ENCODE data around the gene DCP1B. TPM values are rescaled to one million over a fixed set of nuclear protein-coding genes. Genes with fewer than 3 reads are reported as not detected.

DCP1B gene
- polyA plus RNA-seq, 1 donor from 2014 or later = 12.5 TPM

DNA sequence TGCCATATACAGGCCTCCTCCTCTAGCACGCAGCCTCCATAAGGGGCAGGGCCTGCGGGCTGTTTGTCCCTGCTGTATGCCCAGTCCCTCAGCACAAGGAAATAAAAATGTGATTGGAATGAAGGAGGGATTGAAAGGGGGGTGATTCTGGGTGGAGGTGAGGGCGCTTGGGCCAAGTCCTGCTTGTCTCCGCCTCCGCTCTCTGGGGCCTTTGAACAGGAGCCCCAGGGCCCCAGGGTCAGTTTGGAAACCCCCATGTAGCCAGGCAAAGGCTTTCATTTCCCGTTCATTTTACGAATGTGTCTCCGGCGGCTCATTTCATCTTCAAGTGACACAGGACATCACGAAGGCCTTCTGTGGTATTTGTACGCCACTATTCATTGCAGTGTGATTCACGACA, 81.3 kb downstream of the DCP1B start:
- Histone ChIP-seq H3K79me2 (replicated peaks; ENCODE audit: insufficient read depth, low read length) (no peaks in the 10 kb centered on the region), H3K9me2 (ENCODE audit: insufficient read depth, low read length) (no peaks in the 10 kb centered on the region), H3K9me3 (ENCODE audit: low read length) (no peaks in the 10 kb centered on the region), H3K36me3 (ENCODE audit: insufficient read depth, low read length) (no peaks in the 10 kb centered on the region), H4K20me1 (ENCODE audit: insufficient read depth) (no peaks in the 10 kb centered on the region), H3K9ac (ENCODE audit: low read length) (no peak overlapping the region), H3K4me3 (ENCODE audit: low read length) (no peak overlapping the region), H2AFZ (ENCODE audit: low read depth, low read length) (no peak overlapping the region), H3K27me3 (ENCODE audit: insufficient read depth, low read depth, low read length) (no peaks in the 10 kb centered on the region), H3K4me2 (ENCODE audit: low read length) (no peak overlapping the region), H3K27ac (ENCODE audit: low read length) (no peak overlapping the region), H3F3A (ENCODE audit: insufficient read depth, low read length, poor library complexity, severe bottlenecking) (no peaks in the 10 kb centered on the region)
- TF ChIP-seq MXI1 (conservative IDR thresholded peaks at IDR 0.05; ENCODE audit: poor library complexity, severe bottlenecking) = no peak

- H4K20me1 ChIP-seq (ENCODE audit: insufficient read depth) = no peaks in the 10 kb centered on the region
- TF ChIP-seq MXI1 (conservative IDR thresholded peaks at IDR 0.05; ENCODE audit: poor library complexity, severe bottlenecking) (no peak), POLR2AphosphoS5 (IDR thresholded peaks at IDR 0.05) (no peak), TAF1 (IDR thresholded peaks at IDR 0.05; ENCODE audit: low read depth) (no peak), RAD21 (conservative IDR thresholded peaks at IDR 0.05) (no peak), EP300 (conservative IDR thresholded peaks at IDR 0.05; ENCODE audit: poor library complexity, severe bottlenecking) (no peak), REST (IDR thresholded peaks at IDR 0.05; ENCODE audit: borderline replicate concordance) (no peak), SMC3 (conservative IDR thresholded peaks at IDR 0.05; ENCODE audit: poor library complexity) (no peak), EZH2 (IDR thresholded peaks at IDR 0.05; ENCODE audit: borderline replicate concordance, insufficient read depth, low read length, poor library complexity, severe bottlenecking) (no peak)
- TF ChIP-seq, protein P1, sequence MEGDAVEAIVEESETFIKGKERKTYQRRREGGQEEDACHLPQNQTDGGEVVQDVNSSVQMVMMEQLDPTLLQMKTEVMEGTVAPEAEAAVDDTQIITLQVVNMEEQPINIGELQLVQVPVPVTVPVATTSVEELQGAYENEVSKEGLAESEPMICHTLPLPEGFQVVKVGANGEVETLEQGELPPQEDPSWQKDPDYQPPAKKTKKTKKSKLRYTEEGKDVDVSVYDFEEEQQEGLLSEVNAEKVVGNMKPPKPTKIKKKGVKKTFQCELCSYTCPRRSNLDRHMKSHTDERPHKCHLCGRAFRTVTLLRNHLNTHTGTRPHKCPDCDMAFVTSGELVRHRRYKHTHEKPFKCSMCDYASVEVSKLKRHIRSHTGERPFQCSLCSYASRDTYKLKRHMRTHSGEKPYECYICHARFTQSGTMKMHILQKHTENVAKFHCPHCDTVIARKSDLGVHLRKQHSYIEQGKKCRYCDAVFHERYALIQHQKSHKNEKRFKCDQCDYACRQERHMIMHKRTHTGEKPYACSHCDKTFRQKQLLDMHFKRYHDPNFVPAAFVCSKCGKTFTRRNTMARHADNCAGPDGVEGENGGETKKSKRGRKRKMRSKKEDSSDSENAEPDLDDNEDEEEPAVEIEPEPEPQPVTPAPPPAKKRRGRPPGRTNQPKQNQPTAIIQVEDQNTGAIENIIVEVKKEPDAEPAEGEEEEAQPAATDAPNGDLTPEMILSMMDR (IDR thresholded peaks at IDR 0.05; ENCODE audit: poor library complexity, severe bottlenecking) = no peak
- H3K4me2 ChIP-seq (ENCODE audit: low read length) = no peak overlapping the region
- no peak overlapping the region for H2AFZ ChIP-seq (ENCODE audit: low read depth, low read length)
- H3K79me2 ChIP-seq (replicated peaks; ENCODE audit: insufficient read depth, low read length) = no peaks in the 10 kb centered on the region
- H3K9ac ChIP-seq (ENCODE audit: low read length) = no peak overlapping the region
- H3K9me2 ChIP-seq (ENCODE audit: insufficient read depth, low read length) = no peaks in the 10 kb centered on the region
- H3K27me3 ChIP-seq (ENCODE audit: insufficient read depth, low read depth, low read length) = no peaks in the 10 kb centered on the region
- H3F3A ChIP-seq (ENCODE audit: insufficient read depth, low read length, poor library complexity, severe bottlenecking) = no peaks in the 10 kb centered on the region
- no peaks in the 10 kb centered on the region for H3K36me3 ChIP-seq (ENCODE audit: insufficient read depth, low read length)
- H3K4me3 ChIP-seq (ENCODE audit: low read length) = no peak overlapping the region
- no peaks in the 10 kb centered on the region for H3K9me3 ChIP-seq (ENCODE audit: low read length)
- no peak overlapping the region for H3K27ac ChIP-seq (ENCODE audit: low read length)
Observed at GRCh38 chr12:1922075-1922709, 82.1 kb downstream of the DCP1B start.

Data from neural cell (in vitro differentiated cells).